Trophoblast cell (in vitro differentiated cells and primary cell): Measurements from ENCODE around the gene ZKSCAN4.

Source experiments
- DNase-seq, 2 donors: peaks; one replicate each; pipeline ENCODE4 v3.0.0-alpha.2; 2016
- H2AFZ ChIP-seq: 2 replicates; pipeline ENCODE4 v1.6.1; 2013; ENCODE audit warnings: low read length, moderate library complexity, mild to moderate bottlenecking; ENCODE audit not compliant: insufficient read depth, poor library complexity
- H2AK5ac ChIP-seq: 2 replicates; pipeline ENCODE4 v1.6.1; 2013; ENCODE audit warnings: mild to moderate bottlenecking, low read length
- H2BK120ac ChIP-seq: 2 replicates; pipeline ENCODE4 v1.6.1; 2013; ENCODE audit warnings: low read length, mild to moderate bottlenecking, moderate library complexity; ENCODE audit not compliant: insufficient read depth, poor library complexity
- H2BK12ac ChIP-seq: 2 replicates; pipeline ENCODE4 v1.6.1; 2013; ENCODE audit warnings: mild to moderate bottlenecking, low read length, moderate library complexity
- H2BK5ac ChIP-seq: 2 replicates; pipeline ENCODE4 v1.6.1; 2013; ENCODE audit warnings: low read length, low read depth, moderate library complexity, mild to moderate bottlenecking; ENCODE audit not compliant: poor library complexity
- H3K14ac ChIP-seq: 2 replicates; pipeline ENCODE4 v1.6.1; 2013; ENCODE audit warnings: mild to moderate bottlenecking, low read length
- H3K18ac ChIP-seq: 2 replicates; pipeline ENCODE4 v1.6.1; 2013; ENCODE audit warnings: mild to moderate bottlenecking, low read length
- H3K23ac ChIP-seq: 2 replicates; pipeline ENCODE4 v1.6.1; 2013; ENCODE audit warnings: low read length
- H3K27ac ChIP-seq: 2 replicates; pipeline ENCODE4 v1.5.1; 2013; ENCODE audit warnings: low read depth, mild to moderate bottlenecking, inconsistent platforms, low read length, moderate library complexity
- H3K27me3 ChIP-seq: 2 replicates; pipeline ENCODE4 v1.6.1; 2013; ENCODE audit warnings: inconsistent platforms, mild to moderate bottlenecking, low read length, moderate library complexity; ENCODE audit not compliant: insufficient read depth
- H3K36me3 ChIP-seq, 2 experiments: 1 replicate in 1 of 2; 2 replicates in 1 of 2; pipeline ENCODE4 v1.6.1; 2013; ENCODE audit warnings: low read length in 2 of 2, mild to moderate bottlenecking in 2 of 2, moderate library complexity in 1 of 2; ENCODE audit not compliant: insufficient read depth in 2 of 2, control insufficient read depth in 1 of 2
- H3K4ac ChIP-seq: 2 replicates; pipeline ENCODE4 v1.6.1; 2013; ENCODE audit warnings: low read depth, mild to moderate bottlenecking, low read length, moderate library complexity
- H3K4me1 ChIP-seq, 2 experiments: 1 replicate in 1 of 2; 2 replicates in 1 of 2; pipeline ENCODE4 v1.6.1; 2013; ENCODE audit warnings: low read length in 2 of 2, mild to moderate bottlenecking in 2 of 2, moderate library complexity in 1 of 2; ENCODE audit not compliant: insufficient read depth in 2 of 2, control insufficient read depth in 1 of 2
- H3K4me2 ChIP-seq: 2 replicates; pipeline ENCODE4 v1.6.1; 2013; ENCODE audit warnings: inconsistent platforms, mild to moderate bottlenecking, low read length, moderate library complexity
- H3K4me3 ChIP-seq: 2 replicates; pipeline ENCODE4 v1.5.1; 2013; ENCODE audit warnings: mild to moderate bottlenecking, low read depth, low read length, inconsistent platforms
- H3K79me1 ChIP-seq: one replicate; pipeline ENCODE4 v1.6.1; 2013; ENCODE audit warnings: low read length
- H3K79me2 ChIP-seq: 2 replicates; pipeline ENCODE4 v1.6.1; 2013; ENCODE audit warnings: low read length, mild to moderate bottlenecking; ENCODE audit not compliant: control insufficient read depth, insufficient read depth, poor library complexity
- H3K9ac ChIP-seq: 2 replicates; pipeline ENCODE4 v1.6.1; 2013; ENCODE audit warnings: mild to moderate bottlenecking, low read length
- H3K9me3 ChIP-seq: 2 replicates; pipeline ENCODE4 v1.6.1; 2013; ENCODE audit warnings: low read depth, mild to moderate bottlenecking, control low read depth, inconsistent platforms, low read length; ENCODE audit not compliant: insufficient read depth
- H4K12ac ChIP-seq: 2 replicates; pipeline ENCODE4 v1.6.1; 2013; ENCODE audit warnings: low read depth, mild to moderate bottlenecking, low read length, moderate library complexity
- H4K8ac ChIP-seq: 2 replicates; pipeline ENCODE4 v1.6.1; 2013; ENCODE audit warnings: low read depth, mild to moderate bottlenecking, low read length, moderate library complexity
- H4K91ac ChIP-seq: one replicate; pipeline ENCODE4 v1.6.1; 2013; ENCODE audit warnings: low read depth, mild to moderate bottlenecking, low read length, moderate library complexity
- WGBS: extraction: QIAGEN DNeasy Blood & Tissue Kit; methylation state at CpG from one replicate; pipeline ENCODE4 v1.1.7; 2013; ENCODE audit warnings: missing lambda C conversion rate; ENCODE audit not compliant: insufficient read length, insufficient coverage; ENCODE audit errors: extremely low coverage; 5-methylcytosine and 5-hydroxymethylcytosine counted together

ZKSCAN4 gene

DNA sequence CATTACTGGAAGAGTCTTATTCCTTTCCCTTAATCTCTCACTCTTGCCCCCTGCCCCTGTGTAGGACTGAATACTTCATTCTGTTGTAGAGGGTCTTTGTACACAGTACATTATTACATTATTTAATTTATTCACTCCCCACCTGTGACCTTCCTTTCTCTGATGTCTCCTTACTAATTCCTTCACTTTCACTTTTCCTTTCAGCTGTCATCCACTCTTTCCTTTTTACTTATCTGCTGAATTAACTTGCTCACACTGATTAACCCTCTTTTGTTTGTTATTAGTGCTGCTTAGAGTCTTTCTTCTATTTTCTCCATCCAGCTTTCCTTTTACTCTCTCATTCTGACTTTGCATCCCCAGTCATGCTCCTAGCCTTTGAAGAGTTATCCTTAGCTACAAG is 22.8 kb upstream of the ZKSCAN4 start:
- H3K79me2 ChIP-seq, result no peaks in the 10 kb centered on the region
- no peak overlapping the region for H3K9ac ChIP-seq
- no peak overlapping the region for H3K14ac ChIP-seq
- no peak overlapping the region for H2BK12ac ChIP-seq
- no peak for DNase-seq
- no peaks in the 10 kb centered on the region for H3K9me3 ChIP-seq
- H4K8ac ChIP-seq, result no peak overlapping the region
- no peaks in the 10 kb centered on the region for H3K79me1 ChIP-seq
- peaks cover 11 to 29% of the 10 kb centered on the region in 2 experiments for H3K36me3 ChIP-seq
- no peak overlapping the region for H3K27ac ChIP-seq
- H2BK5ac ChIP-seq, result no peak overlapping the region
- no peak overlapping the region for H2BK120ac ChIP-seq
- no peak overlapping the region for H3K4me3 ChIP-seq
- no peak overlapping the region for H3K4me2 ChIP-seq
- no peak overlapping the region for H4K91ac ChIP-seq
- no peaks in the 10 kb centered on the region for H3K27me3 ChIP-seq
- no peak overlapping the region for H2AFZ ChIP-seq
- H3K4me1 ChIP-seq, result no peaks in the 10 kb centered on the region
- H3K4ac ChIP-seq, result no peak overlapping the region
- H3K18ac ChIP-seq, result no peak overlapping the region
- H3K23ac ChIP-seq, result no peak overlapping the region
- H2AK5ac ChIP-seq, result no peak overlapping the region
- H4K12ac ChIP-seq, result no peak overlapping the region

DNA sequence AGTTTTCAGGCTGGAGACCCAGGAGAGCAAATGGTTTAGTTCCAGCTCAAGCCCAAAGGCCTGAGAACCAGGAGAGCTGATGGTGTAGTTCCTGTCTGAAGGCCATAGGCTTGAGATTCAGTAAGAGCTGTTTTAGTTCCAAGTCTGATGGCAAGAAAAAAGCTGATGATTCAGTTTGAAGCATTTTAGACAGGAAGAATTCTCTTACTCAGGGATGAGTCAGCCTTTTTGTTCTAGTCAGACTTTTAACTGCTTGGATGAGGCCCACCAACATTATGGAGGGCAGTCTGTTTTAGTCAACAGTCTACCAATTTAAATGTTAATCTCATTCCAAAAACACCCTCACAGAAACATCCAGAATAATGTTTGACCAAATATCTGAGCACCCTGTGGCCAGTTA is 17.4 kb upstream of the ZKSCAN4 start:
- Histone ChIP-seq H3K36me3 (peaks cover 11 to 17% of the 10 kb centered on the region in 2 experiments), H3K27me3 (no peaks in the 10 kb centered on the region), H2BK5ac (no peak overlapping the region), H4K91ac (no peak overlapping the region), H3K14ac (no peak overlapping the region), H4K8ac (no peak overlapping the region), H2AFZ (no peak overlapping the region), H3K18ac (no peak overlapping the region), H3K4ac (no peak overlapping the region), H3K27ac (no peak overlapping the region), H3K4me2 (no peak overlapping the region), H2AK5ac (no peak overlapping the region), H3K4me1 (no peaks in the 10 kb centered on the region), H3K4me3 (no peak overlapping the region), H3K23ac (no peak overlapping the region), H3K9ac (no peak overlapping the region), H3K79me1 (peaks cover 4% of the 10 kb centered on the region), H3K9me3 (no peaks in the 10 kb centered on the region), H4K12ac (no peak overlapping the region), H3K79me2 (peaks cover 3% of the 10 kb centered on the region), H2BK120ac (no peak overlapping the region), H2BK12ac (no peak overlapping the region)
- DNase-seq, result peak; percentile 16 to 75

DNA sequence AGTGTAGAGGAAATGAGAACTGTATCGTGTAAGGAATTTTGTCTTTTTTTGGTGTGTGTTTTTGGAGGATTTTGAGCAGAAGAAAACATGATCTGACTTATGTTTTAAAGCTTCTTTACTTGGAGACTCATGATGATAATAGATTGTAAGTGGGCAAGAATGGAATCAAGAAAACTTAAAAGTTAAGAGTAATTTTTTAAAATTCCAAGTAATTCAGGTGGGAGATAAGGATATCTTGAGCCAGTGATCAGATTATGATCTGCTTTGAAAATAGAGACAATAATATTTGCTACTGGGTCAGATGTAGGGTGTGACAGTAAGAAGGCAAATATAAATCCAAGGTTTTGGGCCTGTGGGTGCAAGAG is 15.6 kb upstream of the ZKSCAN4 start:
- Histone ChIP-seq H3K4me1 (no peaks in the 10 kb centered on the region), H3K14ac (no peak overlapping the region), H3K27me3 (no peaks in the 10 kb centered on the region), H3K27ac (no peak overlapping the region), H2AFZ (peak overlapping the region; percentile 82), H2AK5ac (no peak overlapping the region), H3K36me3 (peaks cover 5 to 8% of the 10 kb centered on the region in 2 experiments), H3K79me2 (peaks cover 3% of the 10 kb centered on the region), H3K4ac (no peak overlapping the region), H3K23ac (no peak overlapping the region), H4K12ac (peak overlapping the region; percentile 12), H3K9me3 (no peaks in the 10 kb centered on the region), H3K9ac (no peak overlapping the region), H3K4me2 (peak overlapping the region; percentile 60), H2BK12ac (no peak overlapping the region), H4K8ac (peak overlapping the region; percentile 94), H3K4me3 (no peak overlapping the region), H2BK120ac (no peak overlapping the region), H3K79me1 (peaks cover 4% of the 10 kb centered on the region), H4K91ac (no peak overlapping the region), H2BK5ac (no peak overlapping the region), H3K18ac (no peak overlapping the region)
- 100% methylated on average over 1 of the region's 1 CpG for WGBS
- DNase-seq, result no peak

GRCh38 chr6:28266962-28267694 is 15.1 kb upstream of the ZKSCAN4 start, which contains the start of gene ZSCAN26:
Gene ZSCAN26 (plus strand): TSS chr6:28267143. CDS start chr6:28271920, 4,777 bp downstream.
- peak within 1 kb of the TSS; percentile 60 for H3K4me2 ChIP-seq
- peak within 1 kb of the TSS; percentile 35 for H3K18ac ChIP-seq
- no CpG with 5 or more reads among the region's 32 CpGs for WGBS

More at GRCh38 chr6:28266962-28267694, 15.1 kb upstream of the ZKSCAN4 start, which contains the start of gene ZSCAN26:
- Histone ChIP-seq H3K14ac (peak within 1 kb of the TSS; percentile 76), H3K36me3 (peaks cover 4 to 5% of the 10 kb centered on the region in 2 experiments), H2AFZ (peak within 1 kb of the TSS; percentile 82), H3K4me3 (peak within 1 kb of the TSS; percentile 77), H2BK5ac (peak within 1 kb of the TSS; percentile 50), H3K9ac (peak within 1 kb of the TSS; percentile 78), H3K79me2 (peaks cover 3% of the 10 kb centered on the region), H2BK120ac (peak within 1 kb of the TSS; percentile 59), H2BK12ac (no peak within 1 kb of the TSS), H4K8ac (peak within 1 kb of the TSS; percentile 94), H3K27me3 (no peaks in the 10 kb centered on the region), H2AK5ac (no peak within 1 kb of the TSS), H3K4me1 (no peaks in the 10 kb centered on the region), H3K27ac (peak within 1 kb of the TSS; percentile 48), H4K12ac (peak within 1 kb of the TSS; percentile 68), H4K91ac (peak within 1 kb of the TSS; percentile 87), H3K23ac (no peak within 1 kb of the TSS), H3K9me3 (no peaks in the 10 kb centered on the region), H3K79me1 (peaks cover 4% of the 10 kb centered on the region), H3K4ac (peak within 1 kb of the TSS; percentile 35)
- peak; percentile 84 to 94 for DNase-seq
